Heart left ventricle (tissue), 13 donors: ENCODE measurements around the gene TRAPPC5.
A peak's percentile ranks its signal among the peaks of the same experiment; 100 is the strongest.

ENCODE experiments used
- CTCF ChIP-seq, 12 donors: fragments of 200-600 bp; sonication (generic) in 4 of 12; IDR thresholded peaks; one replicate each; pipeline versions ENCODE4 v1.5.0 to v1.8.0; 2018 to 2022; ENCODE audit warnings: antibody characterized with exemption in 12 of 12, mild to moderate bottlenecking in 5 of 12
- POLR2A ChIP-seq, 2 donors: fragments of 450-650 bp; IDR thresholded peaks; one replicate each; pipeline ENCODE4 v1.6.1; 2017; ENCODE audit warnings: antibody characterized with exemption in 2 of 2, mild to moderate bottlenecking in 2 of 2, moderate library complexity in 2 of 2
- donor health status: ischemic (EF 13 %, LVEDD 7.1; RV severe dilation, severe dysfunction).
- donor health status: DM: no; HTN: yes; CAD: no.
- donor health status: DM: no; HTN: no; CAD: no.
- donor health status: ischemic (EF 25% LVEDD 6.9; RV normal size, moderate dysfunction).
- donor health status: ischemic (EF 25% LVEDD 5.7; RV mildly dilated, moderate dysfunction).
- donor health status: ischemic (EF 35%, LVEDD 5.7; RV mildly dilated, moderate dysfunction).
- donor health status: nonischemic (EF 11% LVEDD 7.7; RV severe dilation, severe dysfunction).
- donor health status: DM: yes; HTN: yes; CAD: no.
- donor health status: PGD.
- donor health status: ischemic (EF 29% LVEDD 5.4; RV normal size, mild dysfunction).
- donor health status: nonischemic (EF 23%, LVEDD 6.1; RV moderate dilation, normal function).

DNA sequence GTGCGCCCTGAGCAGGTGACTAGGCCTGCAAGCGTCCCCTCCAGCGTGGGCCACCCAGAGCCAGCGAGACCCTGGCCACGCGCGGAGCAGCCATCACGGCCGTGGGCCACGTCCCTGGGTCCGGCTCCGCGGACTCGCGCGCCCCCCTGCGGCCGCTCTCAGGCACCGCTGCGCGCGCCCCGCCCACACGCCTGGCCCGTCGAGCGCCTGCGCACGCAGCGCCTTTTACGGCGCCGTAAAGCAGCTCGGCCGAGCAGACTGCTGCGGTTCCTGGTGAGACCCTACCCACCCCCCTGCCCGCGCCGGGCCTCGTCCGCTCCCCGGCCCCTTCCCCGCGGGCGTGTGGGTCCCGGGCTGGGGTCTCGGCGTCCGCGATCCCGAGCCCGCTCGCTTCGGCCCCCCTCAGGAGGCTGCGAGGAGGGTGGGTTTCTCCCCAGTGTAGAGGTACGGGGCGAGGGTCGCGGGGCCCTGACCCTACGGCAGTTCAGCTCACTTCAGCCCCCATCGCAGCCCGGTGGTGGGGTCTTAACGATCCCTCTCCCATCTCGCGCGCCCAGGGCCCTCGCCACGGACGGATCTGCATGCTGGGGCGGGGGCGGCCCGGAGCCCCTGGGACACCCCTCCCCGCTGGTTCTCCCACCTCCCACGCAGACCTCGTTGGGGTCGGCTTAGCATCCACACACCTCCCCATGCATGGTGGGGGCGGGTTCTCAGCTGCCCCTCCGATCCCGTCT is at the start of gene TRAPPC5:
- peak; percentile 84 to 99 (median 98) for TF ChIP-seq CTCF (IDR thresholded peaks at IDR 0.05)
- peak in 1 of 2 donors; percentile 86 for TF ChIP-seq POLR2A (IDR thresholded peaks at IDR 0.05)
